IPS DF 6.9 (cell line): Measurements from ENCODE around the gene UBAC2.

Experiments used
- DNase-seq: peaks from one replicate; pipeline ENCODE4 v3.0.0-alpha.2; 2013; ENCODE audit warnings: low read depth, low spot score
- H3K27ac ChIP-seq: one replicate; pipeline ENCODE4 v1.5.1; 2013; ENCODE audit warnings: low read length, control low read depth
- H3K27me3 ChIP-seq: 2 replicates; pipeline ENCODE4 v1.6.1; 2013; ENCODE audit warnings: mild to moderate bottlenecking, low read length; ENCODE audit not compliant: control insufficient read depth, insufficient read depth
- H3K36me3 ChIP-seq: 2 replicates; pipeline ENCODE4 v1.6.1; 2013; ENCODE audit warnings: low read length; ENCODE audit not compliant: control insufficient read depth, insufficient read depth
- H3K4me1 ChIP-seq: 2 replicates; pipeline ENCODE4 v1.6.1; 2013; ENCODE audit warnings: low read length; ENCODE audit not compliant: control insufficient read depth, insufficient read depth
- H3K4me3 ChIP-seq: 2 replicates; pipeline ENCODE4 v1.5.1; 2013; ENCODE audit warnings: mild to moderate bottlenecking, low read length
- H3K9me3 ChIP-seq: 2 replicates; pipeline ENCODE4 v1.6.1; 2013; ENCODE audit warnings: low read length, inconsistent platforms; ENCODE audit not compliant: control insufficient read depth, insufficient read depth
- WGBS: extraction: QIAGEN DNeasy Blood & Tissue Kit; methylation state at CpG from one replicate; pipeline ENCODE4 v1.1.7; 2013; ENCODE audit warnings: mixed read lengths, missing lambda C conversion rate; ENCODE audit not compliant: insufficient read length, insufficient coverage; 5-methylcytosine and 5-hydroxymethylcytosine counted together

Gene UBAC2

GRCh38 chr13:99302637-99303505 is 102.2 kb downstream of the UBAC2 start:
- no CpG with 5 or more reads among the region's 8 CpGs for WGBS
- H3K9me3 ChIP-seq, result no peaks in the 10 kb centered on the region
- no peaks in the 10 kb centered on the region for H3K27me3 ChIP-seq
- DNase-seq, result no peak
- 0 out of 2 replicates have a peak, but pooled peaks cover 2% of the 10 kb centered on the region for H3K4me1 ChIP-seq
- no peak overlapping the region for H3K4me3 ChIP-seq
- H3K36me3 ChIP-seq, result no peaks in the 10 kb centered on the region
- no peak overlapping the region for H3K27ac ChIP-seq

DNA sequence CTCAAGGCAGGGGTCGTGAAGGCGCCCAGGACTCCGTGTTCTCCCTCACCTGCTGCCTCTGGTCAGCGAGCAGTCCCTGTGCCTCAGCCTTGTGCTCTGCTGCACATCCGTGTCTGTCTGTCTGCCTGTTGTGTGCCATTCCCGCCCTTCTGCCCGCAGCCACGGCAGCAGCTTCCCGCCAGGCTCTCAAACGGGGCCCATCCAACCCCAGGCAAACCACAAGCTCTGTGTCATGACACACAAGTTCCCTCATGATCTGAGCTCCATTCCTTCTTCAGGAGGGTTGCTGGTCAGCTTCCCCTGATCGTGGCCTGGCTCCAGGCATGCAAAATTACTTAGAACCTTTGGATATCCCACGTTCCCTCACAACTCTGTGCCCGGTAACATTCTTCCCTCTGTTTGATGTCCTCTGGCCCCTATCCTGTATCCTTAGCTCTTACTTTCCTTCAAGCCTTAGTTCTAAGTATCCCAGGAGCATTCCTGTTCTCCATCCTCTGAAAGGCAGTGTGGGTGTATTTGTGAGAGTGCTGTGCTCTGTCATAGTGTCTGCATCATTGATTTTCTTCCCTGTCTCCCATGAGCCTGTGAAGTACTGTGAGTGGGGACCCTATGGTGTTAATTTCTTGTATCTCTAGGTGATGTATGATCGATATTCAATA is 103.3 kb downstream of the UBAC2 start:
- Histone ChIP-seq H3K27me3 (no peaks in the 10 kb centered on the region), H3K27ac (no peak overlapping the region), H3K4me1 (0 out of 2 replicates have a peak, but pooled peaks cover 2% of the 10 kb centered on the region), H3K36me3 (no peaks in the 10 kb centered on the region), H3K9me3 (no peaks in the 10 kb centered on the region), H3K4me3 (no peak overlapping the region)
- DNase-seq, result no peak
- WGBS, result no CpG with 5 or more reads among the region's 14 CpGs

- H3K4me1 ChIP-seq, result 0 out of 2 replicates have a peak, but pooled peaks cover 2% of the 10 kb centered on the region
- no peaks in the 10 kb centered on the region for H3K27me3 ChIP-seq
- H3K36me3 ChIP-seq, result no peaks in the 10 kb centered on the region
- no peaks in the 10 kb centered on the region for H3K9me3 ChIP-seq
- no peak overlapping the region for H3K4me3 ChIP-seq
- no peak for DNase-seq
- no peak overlapping the region for H3K27ac ChIP-seq
- WGBS, result no CpG with 5 or more reads among the region's 4 CpGs
These were observed 103.9 kb downstream of the UBAC2 start for GRCh38 chr13:99304541-99304940.

GRCh38 chr13:99305158-99305557 is 104.5 kb downstream of the UBAC2 start:
- no peak overlapping the region for H3K27ac ChIP-seq
- no peaks in the 10 kb centered on the region for H3K36me3 ChIP-seq
- H3K4me1 ChIP-seq, result no peaks in the 10 kb centered on the region
- H3K4me3 ChIP-seq, result no peak overlapping the region
- DNase-seq, result no peak
- no peaks in the 10 kb centered on the region for H3K9me3 ChIP-seq
- no CpG with 5 or more reads among the region's 5 CpGs for WGBS
- no peaks in the 10 kb centered on the region for H3K27me3 ChIP-seq

DNA sequence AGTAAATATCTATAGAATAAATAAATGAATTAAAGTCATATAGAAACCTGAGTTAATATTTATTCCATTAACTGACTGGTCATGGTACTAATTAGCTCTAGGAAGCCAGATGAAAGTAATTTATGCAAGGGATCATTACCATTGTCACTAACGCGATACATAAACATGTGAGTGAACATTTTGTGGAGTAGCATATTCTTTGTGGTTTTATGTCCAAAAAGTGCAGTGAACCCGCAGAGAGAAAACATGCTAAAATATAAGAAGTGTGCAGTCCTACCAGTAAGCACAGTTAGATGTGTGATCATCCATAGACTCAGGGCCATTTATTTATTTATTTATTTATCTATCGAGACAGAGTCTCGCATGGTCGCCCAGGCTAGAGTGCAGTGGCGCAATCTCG is 104.9 kb downstream of the UBAC2 start:
- Histone ChIP-seq H3K4me1 (no peaks in the 10 kb centered on the region), H3K27ac (no peak overlapping the region), H3K36me3 (no peaks in the 10 kb centered on the region), H3K27me3 (no peaks in the 10 kb centered on the region), H3K4me3 (no peak overlapping the region), H3K9me3 (no peaks in the 10 kb centered on the region)
- DNase-seq, result no peak
- WGBS, result no CpG with 5 or more reads among the region's 8 CpGs

DNA sequence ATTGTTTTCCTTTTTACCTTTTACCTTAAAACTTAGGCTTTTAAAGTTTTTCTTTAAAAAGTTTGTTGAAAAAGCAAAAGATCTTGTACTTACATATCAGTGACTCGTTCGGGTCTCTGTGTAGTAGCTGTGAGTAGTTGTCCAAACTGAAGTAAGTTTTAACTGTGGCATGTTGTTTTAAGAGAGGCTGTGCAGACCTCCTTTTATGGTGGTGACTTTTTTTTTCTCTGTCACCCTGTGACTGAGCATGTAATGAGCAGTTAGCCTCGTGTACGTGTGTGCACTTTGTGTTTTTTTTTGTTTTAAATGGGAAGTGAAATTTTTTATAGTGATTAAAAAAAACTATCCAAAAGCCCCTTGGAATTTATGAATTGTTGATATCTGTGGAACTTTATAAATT is 106.6 kb downstream of the UBAC2 start, which contains the start of gene GPR183:
TSS of gene GPR183 (minus strand) at position 153 of the 400 bp plus-strand sequence. CDS start 11,254 bp downstream, outside the sequence.
- WGBS, result no CpG with 5 or more reads among the region's 4 CpGs
- Histone ChIP-seq H3K9me3 (no peaks in the 10 kb centered on the region), H3K4me3 (no peak within 1 kb of the TSS), H3K27me3 (no peaks in the 10 kb centered on the region), H3K27ac (no peak within 1 kb of the TSS), H3K36me3 (no peaks in the 10 kb centered on the region), H3K4me1 (no peaks in the 10 kb centered on the region)
- DNase-seq, result no peak

DNA sequence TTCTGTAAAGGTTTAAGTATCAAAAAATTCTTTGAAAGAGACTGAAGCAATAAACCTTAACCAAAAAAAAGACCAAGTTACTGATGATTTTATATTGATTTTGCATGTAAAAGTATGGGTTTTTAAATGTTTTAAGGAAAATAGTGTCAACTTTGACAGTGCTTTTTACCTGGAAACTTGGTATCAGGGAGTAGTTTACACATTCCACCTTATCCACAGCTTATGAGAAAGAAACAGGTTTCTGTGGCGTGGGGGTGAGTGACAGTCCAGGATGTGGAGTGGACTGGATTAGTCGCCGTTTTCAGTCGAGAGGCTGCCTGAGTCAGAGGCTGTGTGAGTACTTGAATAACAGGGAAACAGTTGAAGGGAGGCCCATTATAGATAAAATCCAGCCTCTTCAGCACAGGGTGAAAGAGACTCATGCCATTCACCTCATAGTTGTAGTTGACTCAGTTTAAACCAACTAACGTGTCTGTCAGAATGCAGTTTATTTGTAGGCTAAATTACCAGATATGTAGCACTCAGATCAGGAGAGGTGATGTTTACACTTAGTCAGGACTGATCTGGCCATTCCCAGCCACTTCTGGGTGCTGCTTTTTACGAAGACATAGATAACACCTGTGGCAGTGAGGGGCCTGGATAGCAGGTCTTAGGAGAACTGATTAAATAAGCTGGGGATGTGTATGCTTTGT is 107.1 kb downstream of the UBAC2 start:
- no peak overlapping the region for H3K27ac ChIP-seq

GRCh38 chr13:99308471-99309087 is 107.9 kb downstream of the UBAC2 start:
- DNase-seq, result no peak
- H3K4me3 ChIP-seq, result no peak overlapping the region
- H3K4me1 ChIP-seq, result no peaks in the 10 kb centered on the region
- no peaks in the 10 kb centered on the region for H3K9me3 ChIP-seq
- H3K27me3 ChIP-seq, result no peaks in the 10 kb centered on the region
- no CpG with 5 or more reads among the region's 3 CpGs for WGBS
- no peaks in the 10 kb centered on the region for H3K36me3 ChIP-seq
- no peak overlapping the region for H3K27ac ChIP-seq

More for the DNA sequence above, 107.1 kb downstream of the UBAC2 start:
- Histone ChIP-seq H3K4me3 (no peak overlapping the region), H3K9me3 (no peaks in the 10 kb centered on the region), H3K36me3 (no peaks in the 10 kb centered on the region), H3K27me3 (no peaks in the 10 kb centered on the region), H3K4me1 (no peaks in the 10 kb centered on the region)
- DNase-seq, result no peak
- WGBS, result no CpG with 5 or more reads among the region's 6 CpGs

- no peak for DNase-seq
- Histone ChIP-seq H3K9me3 (no peaks in the 10 kb centered on the region), H3K4me3 (no peak overlapping the region), H3K27me3 (no peaks in the 10 kb centered on the region), H3K4me1 (no peaks in the 10 kb centered on the region), H3K27ac (no peak overlapping the region), H3K36me3 (no peaks in the 10 kb centered on the region)
- WGBS, result no CpG with 5 or more reads among the region's 4 CpGs
These were observed 109.9 kb downstream of the UBAC2 start for GRCh38 chr13:99310382-99311031.
